ENCODE measurements around the gene ROCK1. TPM values are rescaled to one million over a fixed set of nuclear protein-coding genes. Genes with fewer than 3 reads are reported as not detected.

The ROCK1 gene
- total RNA-seq, 1 donor from 2014 or later = 36.4 TPM

DNA sequence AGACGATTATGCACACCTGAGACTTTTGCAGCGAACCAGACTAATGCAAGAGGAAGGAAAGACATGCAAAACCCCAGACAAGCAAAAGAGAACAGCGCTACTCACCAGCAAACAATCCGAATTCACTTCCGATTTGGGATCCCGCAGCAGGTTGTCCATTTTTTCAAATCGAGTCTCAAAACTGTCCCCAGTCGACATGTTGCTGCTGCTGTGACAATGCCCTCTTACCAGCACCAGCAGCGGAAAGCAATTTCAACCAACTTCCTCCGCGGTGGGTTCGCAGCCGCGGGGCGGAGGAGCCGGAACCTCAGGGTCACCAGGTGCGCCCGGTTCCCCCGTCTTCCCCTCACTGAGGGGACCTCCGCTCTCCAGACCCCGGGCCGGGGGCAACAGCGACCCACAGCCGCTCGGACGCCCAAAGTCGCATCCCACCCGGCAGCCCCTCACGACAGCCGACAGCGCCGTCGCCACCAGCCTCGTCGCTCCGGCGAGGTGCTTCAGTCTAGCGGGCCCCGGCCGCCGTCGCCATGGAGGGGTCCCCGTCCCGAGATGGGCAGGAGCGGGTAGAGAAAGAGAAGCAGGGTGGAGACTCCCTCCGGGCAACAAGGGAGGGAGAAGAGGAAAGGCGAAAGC, 784 bp downstream of the ROCK1 start:
- H3K9me3 Mint-ChIP-seq = no peaks in the 10 kb centered on the region
- peak overlapping the region; percentile 96 for H3K27ac Mint-ChIP-seq (ENCODE audit: unreplicated experiment)
- H3K4me3 Mint-ChIP-seq = no peak overlapping the region
- TF ChIP-seq, protein P1, sequence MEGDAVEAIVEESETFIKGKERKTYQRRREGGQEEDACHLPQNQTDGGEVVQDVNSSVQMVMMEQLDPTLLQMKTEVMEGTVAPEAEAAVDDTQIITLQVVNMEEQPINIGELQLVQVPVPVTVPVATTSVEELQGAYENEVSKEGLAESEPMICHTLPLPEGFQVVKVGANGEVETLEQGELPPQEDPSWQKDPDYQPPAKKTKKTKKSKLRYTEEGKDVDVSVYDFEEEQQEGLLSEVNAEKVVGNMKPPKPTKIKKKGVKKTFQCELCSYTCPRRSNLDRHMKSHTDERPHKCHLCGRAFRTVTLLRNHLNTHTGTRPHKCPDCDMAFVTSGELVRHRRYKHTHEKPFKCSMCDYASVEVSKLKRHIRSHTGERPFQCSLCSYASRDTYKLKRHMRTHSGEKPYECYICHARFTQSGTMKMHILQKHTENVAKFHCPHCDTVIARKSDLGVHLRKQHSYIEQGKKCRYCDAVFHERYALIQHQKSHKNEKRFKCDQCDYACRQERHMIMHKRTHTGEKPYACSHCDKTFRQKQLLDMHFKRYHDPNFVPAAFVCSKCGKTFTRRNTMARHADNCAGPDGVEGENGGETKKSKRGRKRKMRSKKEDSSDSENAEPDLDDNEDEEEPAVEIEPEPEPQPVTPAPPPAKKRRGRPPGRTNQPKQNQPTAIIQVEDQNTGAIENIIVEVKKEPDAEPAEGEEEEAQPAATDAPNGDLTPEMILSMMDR (conservative IDR thresholded peaks at IDR 0.05) = no peak
- no peak for DNase-seq (ENCODE audit: low read depth, low spot score)
- H3K36me3 Mint-ChIP-seq (ENCODE audit: low read depth) = peaks cover 4% of the 10 kb centered on the region
- peaks cover 22% of the 10 kb centered on the region for H3K4me1 Mint-ChIP-seq
- H3K27me3 Mint-ChIP-seq (ENCODE audit: low read depth) = peaks cover 7% of the 10 kb centered on the region

- DNase-seq (ENCODE audit: low read depth, low spot score) = no peak
- peaks cover 23% of the 10 kb centered on the region for H3K4me1 Mint-ChIP-seq
- peaks cover 4% of the 10 kb centered on the region for H3K36me3 Mint-ChIP-seq (ENCODE audit: low read depth)
- TF ChIP-seq, protein P1 (conservative IDR thresholded peaks at IDR 0.05) = no peak
- H3K4me3 Mint-ChIP-seq = no peak overlapping the region
- peaks cover 7% of the 10 kb centered on the region for H3K27me3 Mint-ChIP-seq (ENCODE audit: low read depth)
- H3K27ac Mint-ChIP-seq (ENCODE audit: unreplicated experiment) = peak overlapping the region; percentile 85
- H3K9me3 Mint-ChIP-seq = no peaks in the 10 kb centered on the region
Measured at GRCh38 chr18:21109936-21110712, 1.5 kb downstream of the ROCK1 start.

- H3K9me3 Mint-ChIP-seq = no peaks in the 10 kb centered on the region
- H3K27me3 Mint-ChIP-seq (ENCODE audit: low read depth) = no peaks in the 10 kb centered on the region
- H3K4me3 Mint-ChIP-seq = no peak overlapping the region
- H3K27ac Mint-ChIP-seq (ENCODE audit: unreplicated experiment) = no peak overlapping the region
- peaks cover 17% of the 10 kb centered on the region for H3K4me1 Mint-ChIP-seq
- TF ChIP-seq, protein P1 (conservative IDR thresholded peaks at IDR 0.05) = no peak
- peaks cover 4% of the 10 kb centered on the region for H3K36me3 Mint-ChIP-seq (ENCODE audit: low read depth)
- no peak for DNase-seq (ENCODE audit: low read depth, low spot score)
Measured at GRCh38 chr18:21105936-21106335, 5.7 kb downstream of the ROCK1 start.

- Mint-ChIP-seq H3K4me3 (no peak overlapping the region), H3K36me3 (ENCODE audit: low read depth) (no peaks in the 10 kb centered on the region), H3K27ac (ENCODE audit: unreplicated experiment) (no peak overlapping the region), H3K4me1 (peaks cover 13% of the 10 kb centered on the region), H3K27me3 (ENCODE audit: low read depth) (no peaks in the 10 kb centered on the region), H3K9me3 (no peaks in the 10 kb centered on the region)
- TF ChIP-seq, protein P1 (conservative IDR thresholded peaks at IDR 0.05) = no peak
- no peak for DNase-seq (ENCODE audit: low read depth, low spot score)
Measured at GRCh38 chr18:21101172-21101571, 10.4 kb downstream of the ROCK1 start.

- H3K27me3 Mint-ChIP-seq (ENCODE audit: low read depth) = no peaks in the 10 kb centered on the region
- no peaks in the 10 kb centered on the region for H3K9me3 Mint-ChIP-seq
- no peaks in the 10 kb centered on the region for H3K36me3 Mint-ChIP-seq (ENCODE audit: low read depth)
- DNase-seq (ENCODE audit: low read depth, low spot score) = no peak
- peaks cover 8% of the 10 kb centered on the region for H3K4me1 Mint-ChIP-seq
- TF ChIP-seq, protein P1 (conservative IDR thresholded peaks at IDR 0.05) = no peak
- no peak overlapping the region for H3K27ac Mint-ChIP-seq (ENCODE audit: unreplicated experiment)
- no peak overlapping the region for H3K4me3 Mint-ChIP-seq
Measured at GRCh38 chr18:21100678-21101077, 10.9 kb downstream of the ROCK1 start.
